AG09319 (cell line): ENCODE measurements around the gene PSMC3.
A peak's percentile ranks its signal among the peaks of the same experiment; 100 is the strongest.

Experiments
- DNase-seq: peaks from one replicate; pipeline ENCODE4 v3.0.0-alpha.2; 2010; ENCODE audit warnings: low read depth; ENCODE audit errors: extremely low read depth
- CTCF ChIP-seq: IDR thresholded peaks from 2 replicates; pipeline ENCODE4 v1.5.1; 2011; ENCODE audit warnings: low read depth, mild to moderate bottlenecking, inconsistent platforms, low read length, moderate library complexity

The PSMC3 gene

GRCh38 chr11:47411884-47412746 lies 14.1 kb downstream of the PSMC3 start:
- no peak for DNase-seq
- TF ChIP-seq CTCF = peak; percentile 76

DNA sequence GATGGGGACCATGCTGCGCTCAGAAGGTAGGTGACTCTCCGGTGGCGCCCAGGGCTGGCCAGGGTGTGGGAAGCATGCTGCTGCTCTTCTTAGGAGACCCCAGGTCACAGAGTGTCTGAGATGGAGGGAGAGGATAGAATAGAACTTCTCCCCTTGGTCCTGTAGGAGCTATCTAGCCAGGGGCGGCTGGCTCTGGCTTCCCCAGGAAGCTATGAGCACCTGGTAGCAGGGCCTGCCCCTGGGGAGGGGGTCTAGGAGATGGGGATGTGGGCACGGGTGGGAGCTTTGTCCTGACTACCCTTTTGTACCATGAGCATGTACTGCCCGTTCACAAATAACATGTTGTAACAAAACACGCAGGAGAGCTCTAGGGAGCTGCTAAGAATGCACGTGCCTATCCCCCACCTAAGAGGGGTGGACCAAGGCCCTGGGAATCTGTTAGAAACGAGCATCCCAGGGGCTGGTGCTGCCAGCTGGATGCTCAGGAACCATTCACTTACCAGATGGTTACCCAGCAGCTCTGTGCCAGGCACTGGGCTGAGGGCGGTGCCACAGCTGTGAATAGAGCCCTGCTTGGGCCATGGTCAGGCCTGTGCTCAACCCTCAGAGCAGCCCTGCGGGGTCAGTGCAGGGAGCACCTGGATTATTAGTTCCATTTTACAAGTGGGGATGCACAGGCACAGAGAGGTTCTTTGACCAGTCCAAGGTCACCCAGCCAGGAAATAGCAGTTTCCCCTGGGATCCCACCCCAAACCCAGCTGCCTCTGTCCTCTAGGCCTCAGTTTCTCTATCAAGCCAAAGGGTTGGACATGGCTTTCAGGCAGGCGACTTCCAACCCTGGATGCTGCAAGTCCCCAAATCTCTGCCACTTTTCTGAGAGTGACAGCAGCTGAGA lies 15.6 kb downstream of the PSMC3 start:
- DNase-seq = no peak
- TF ChIP-seq CTCF = no peak

GRCh38 chr11:47409440-47410369 lies 16.5 kb downstream of the PSMC3 start:
- no peak for TF ChIP-seq CTCF
- DNase-seq = no peak

- TF ChIP-seq CTCF = no peak
- peak; percentile 31 for DNase-seq
Measured at GRCh38 chr11:47408598-47409439, 17.4 kb downstream of the PSMC3 start.

DNA sequence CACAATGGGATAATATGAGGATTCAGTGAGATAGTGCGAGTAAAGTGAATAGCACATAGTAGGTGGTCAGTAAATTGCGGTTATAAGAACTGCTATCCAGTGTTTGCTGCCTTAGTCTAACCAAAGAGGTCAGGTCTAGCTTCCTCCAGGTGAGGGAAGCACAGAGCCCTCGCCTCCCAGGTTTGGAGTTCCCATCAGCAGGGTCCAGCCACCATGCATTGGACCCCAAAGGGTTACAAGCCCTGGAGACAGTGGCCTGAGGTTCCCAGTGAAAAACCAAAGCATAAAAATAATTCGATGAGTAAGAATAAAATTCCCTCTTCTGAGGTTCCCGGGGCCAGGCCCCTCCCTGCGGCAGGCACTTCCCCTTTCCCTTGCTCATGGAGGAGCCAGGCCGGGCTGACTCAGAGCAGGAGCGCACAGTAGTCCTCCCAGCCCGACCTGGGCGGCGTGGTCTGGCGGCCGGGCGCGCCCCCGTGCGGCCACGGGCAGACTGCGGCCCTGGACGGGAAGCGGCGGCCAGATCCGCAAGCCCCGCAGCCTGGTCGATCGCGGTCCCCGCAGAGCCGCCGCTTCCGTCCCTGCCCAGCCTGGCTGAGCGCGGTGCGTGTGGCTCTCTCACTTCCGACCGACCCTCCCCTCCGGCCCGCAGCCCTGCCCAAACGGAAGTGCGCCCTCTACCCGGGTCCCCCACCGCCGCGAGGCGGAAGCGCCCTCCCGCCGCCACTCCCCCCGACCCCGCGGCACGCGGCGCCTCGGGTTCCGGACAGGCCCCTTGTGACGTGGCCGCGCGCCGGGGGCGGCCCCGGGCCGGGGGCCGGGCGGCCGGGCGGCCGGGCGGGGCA lies 18.3 kb downstream of the PSMC3 start, which contains the start of gene SLC39A13:
Gene SLC39A13, plus strand, starts transcription at position 845 of the 845 bp plus-strand sequence. CDS start 1,505 bp downstream, outside the sequence.
- TF ChIP-seq CTCF = peak; percentile 44
- DNase-seq = peak; percentile 95
